GM12878 (cell line): Measurements from ENCODE around the gene PHGDH. TPM values are rescaled to one million over a fixed set of nuclear protein-coding genes. Genes with fewer than 3 reads are reported as not detected.

Source experiments
- ATAC-seq: fragments of 200-7000 bp; cut with Tn5 transposase; 3 replicates; pipeline ENCODE4 v1.9.1; 2020; ENCODE audit warnings: mild to moderate bottlenecking, moderate library complexity
- BruUV-seq: library from RNA; stranded (reverse); fragments of 400-500 nt; replicated peaks from 2 replicates; lab custom pipeline; 2021; lab: Mats Ljungman, UMichigan
- CTCF ChIA-PET: fragments of 300-600 bp; sonication (Branson Sonifier 250); formaldehyde crosslinking; extraction: SDS; loops from one replicate; lab custom pipeline; 2021; ENCODE audit warnings: inconsistent platforms; lab: Yijun Ruan, JAX
- POLR2A ChIA-PET: fragments of 350-600 bp; formaldehyde crosslinking; extraction: SDS; loops from one replicate; lab custom pipeline; 2021; ENCODE audit warnings: inconsistent platforms; lab: Charles Lee
- RAD21 ChIA-PET: fragments of 300-600 bp; sonication (Branson Sonifier 250); formaldehyde crosslinking; loops from one replicate; lab custom pipeline; 2023; ENCODE audit warnings: antibody characterized with exemption; ENCODE audit not compliant: unreplicated experiment; lab: Charles Lee
- SMC1A ChIA-PET: fragments of 300-600 bp; sonication (Branson Sonifier 250); formaldehyde crosslinking; loops from one replicate; lab custom pipeline; 2023; ENCODE audit not compliant: unreplicated experiment, uncharacterized antibody; lab: Charles Lee
- DNase-seq: peaks from one replicate; pipeline ENCODE4 v3.0.0-alpha.2; 2011; ENCODE audit warnings: low read depth, low spot score
- FAIRE-seq: peaks from 3 replicates; lab custom pipeline; 2011; peaks lifted over from hg19 to GRCh38; lab: Jason Lieb, UNC
- H2AFZ ChIP-seq: 2 replicates; pipeline ENCODE4 v1.6.0; 2011; ENCODE audit warnings: low read depth, low read length, control low read depth; ENCODE audit not compliant: control insufficient read depth
- H3K27ac ChIP-seq: 2 replicates; pipeline ENCODE4 v1.5.1; 2011; ENCODE audit warnings: control low read depth; ENCODE audit not compliant: control insufficient read depth, insufficient read depth
- H3K27me3 ChIP-seq, 2 experiments: replicated peaks in 1 of 2; 2 replicates each; pipeline versions ENCODE4 v1.6.0 to v1.6.1; 2011; ENCODE audit warnings: low read length in 1 of 2; ENCODE audit not compliant: control insufficient read depth in 2 of 2, insufficient read depth in 2 of 2
- H3K36me3 ChIP-seq, 2 experiments: 2 replicates each; pipeline ENCODE4 v1.5.1; 2011; ENCODE audit warnings: low read length in 1 of 2; ENCODE audit not compliant: control insufficient read depth in 2 of 2, insufficient read depth in 2 of 2
- H3K4me1 ChIP-seq: 2 replicates; pipeline ENCODE4 v1.6.1; 2011; ENCODE audit warnings: mild to moderate bottlenecking, low read length, moderate library complexity, mixed read lengths; ENCODE audit not compliant: control insufficient read depth, insufficient read depth
- H3K4me2 ChIP-seq: 2 replicates; pipeline ENCODE4 v1.6.0; 2011; ENCODE audit warnings: control low read depth; ENCODE audit not compliant: control insufficient read depth, insufficient read depth
- H3K4me3 ChIP-seq: fragments of 200-600 bp; sonication (generic); 2 replicates; pipeline ENCODE4 v1.5.1; 2016
- H3K79me2 ChIP-seq: 2 replicates; pipeline ENCODE4 v1.6.0; 2011; ENCODE audit warnings: low read length; ENCODE audit not compliant: control insufficient read depth, insufficient read depth
- H3K9ac ChIP-seq: 2 replicates; pipeline ENCODE4 v1.8.0; 2011; ENCODE audit warnings: low read length, control low read depth, mixed read lengths; ENCODE audit not compliant: control insufficient read depth, insufficient read depth
- H3K9me3 ChIP-seq: replicated peaks from 3 replicates; pipeline ENCODE4 v1.5.1; 2011; ENCODE audit warnings: mild to moderate bottlenecking, low read length; ENCODE audit not compliant: control insufficient read depth, insufficient read depth
- H4K20me1 ChIP-seq: 2 replicates; pipeline ENCODE4 v1.6.0; 2011; ENCODE audit not compliant: control insufficient read depth, insufficient read depth
- JUND ChIP-seq: IDR thresholded peaks from 2 replicates; pipeline ENCODE4 v1.6.1; 2012; ENCODE audit warnings: low read depth, mild to moderate bottlenecking, low read length, improper control_type of control experiment, moderate library complexity
- NR2C2 ChIP-seq: IDR thresholded peaks from 2 replicates; pipeline ENCODE4 v1.6.1; 2011; ENCODE audit warnings: borderline replicate concordance, low read depth; ENCODE audit not compliant: control insufficient read depth, insufficient read length
- RBBP5 ChIP-seq: fragments of 200-600 bp; sonication (generic); conservative IDR thresholded peaks from 2 replicates; pipeline ENCODE4 v1.6.1; 2016
- SMAD5 ChIP-seq: IDR thresholded peaks from 2 replicates; pipeline ENCODE4 v1.6.1; 2016; ENCODE audit warnings: antibody characterized with exemption, low read depth
- WGBS: methylation state at CpG from one replicate; pipeline ENCODE4 v1.1.6; 2016; ENCODE audit warnings: low lambda C conversion rate; ENCODE audit not compliant: insufficient replicate concordance, insufficient coverage; ENCODE audit errors: missing lambda C conversion rate; 5-methylcytosine and 5-hydroxymethylcytosine counted together
- in situ Hi-C: fragments of 300-500 bp; cut with MboI; formaldehyde crosslinking; loops from 9 replicates; pipeline ENCODE4 v1.14.3; 2018; ENCODE audit warnings: mixed read lengths
- intact Hi-C: fragments of 100-400 bp; cut with micrococcal nuclease; formaldehyde crosslinking; loops from one replicate; pipeline ENCODE4 v1.14.2; 2022; ENCODE audit not compliant: unreplicated experiment
- polyA plus RNA-seq, 11 experiments: library from polyadenylated mRNA; depleted of rRNA in 4 of 11; unstranded in 6 of 11; stranded (reverse) in 5 of 11; fragments of >200 nt; fragmentation: Nextera tagmentation in 4 of 11; fragmentation: Illumina TruSeq in 1 of 11; extraction: Ambion mirVana in 4 of 11; extraction: Trizol in 1 of 11; gene quantifications; 1 replicate in 1 of 11; 2 replicates in 10 of 11; pipeline versions ENCODE4 v1.2.1 to v1.2.3, GENCODE V29; 2011 to 2016; ENCODE audit warnings: inconsistent platforms in 2 of 11, missing spikeins in 2 of 11, low read depth in 1 of 11
- total RNA-seq, 4 experiments: library from RNA; depleted of rRNA in 3 of 4; stranded (reverse); fragments of >200 nt in 3 of 4; fragmentation: Illumina TruSeq in 1 of 4; extraction: Trizol in 1 of 4; gene quantifications; 2 replicates each; pipeline versions ENCODE4 v1.2.1 to v1.2.3, GENCODE V29; 2013 to 2021
- TF ChIP-seq, protein P1 (sequence below): fragments of 150-350 bp; IDR thresholded peaks from 2 replicates; pipeline ENCODE4 v1.6.1; 2016; ENCODE audit warnings: low read depth, low read length
- TF ChIP-seq, protein P2 (sequence below): IDR thresholded peaks from 2 replicates; pipeline ENCODE4 v1.6.1; 2012; ENCODE audit warnings: low read depth, low read length, improper control_type of control experiment

Gene PHGDH
- total and polyA plus RNA-seq, 10 of the 15 experiments (the other 5 are each of a cell fraction or from before 2014, with no cell fraction given): 3.9 to 47.8 (median 25.9) TPM

- H3K27me3 ChIP-seq: no peaks in the 10 kb centered on the region
- H3K9me3 ChIP-seq: no peaks in the 10 kb centered on the region
- TF ChIP-seq SMAD5 (no peak), RBBP5 (no peak), JUND (no peak), NR2C2 (no peak)
- TF ChIP-seq, protein P1, sequence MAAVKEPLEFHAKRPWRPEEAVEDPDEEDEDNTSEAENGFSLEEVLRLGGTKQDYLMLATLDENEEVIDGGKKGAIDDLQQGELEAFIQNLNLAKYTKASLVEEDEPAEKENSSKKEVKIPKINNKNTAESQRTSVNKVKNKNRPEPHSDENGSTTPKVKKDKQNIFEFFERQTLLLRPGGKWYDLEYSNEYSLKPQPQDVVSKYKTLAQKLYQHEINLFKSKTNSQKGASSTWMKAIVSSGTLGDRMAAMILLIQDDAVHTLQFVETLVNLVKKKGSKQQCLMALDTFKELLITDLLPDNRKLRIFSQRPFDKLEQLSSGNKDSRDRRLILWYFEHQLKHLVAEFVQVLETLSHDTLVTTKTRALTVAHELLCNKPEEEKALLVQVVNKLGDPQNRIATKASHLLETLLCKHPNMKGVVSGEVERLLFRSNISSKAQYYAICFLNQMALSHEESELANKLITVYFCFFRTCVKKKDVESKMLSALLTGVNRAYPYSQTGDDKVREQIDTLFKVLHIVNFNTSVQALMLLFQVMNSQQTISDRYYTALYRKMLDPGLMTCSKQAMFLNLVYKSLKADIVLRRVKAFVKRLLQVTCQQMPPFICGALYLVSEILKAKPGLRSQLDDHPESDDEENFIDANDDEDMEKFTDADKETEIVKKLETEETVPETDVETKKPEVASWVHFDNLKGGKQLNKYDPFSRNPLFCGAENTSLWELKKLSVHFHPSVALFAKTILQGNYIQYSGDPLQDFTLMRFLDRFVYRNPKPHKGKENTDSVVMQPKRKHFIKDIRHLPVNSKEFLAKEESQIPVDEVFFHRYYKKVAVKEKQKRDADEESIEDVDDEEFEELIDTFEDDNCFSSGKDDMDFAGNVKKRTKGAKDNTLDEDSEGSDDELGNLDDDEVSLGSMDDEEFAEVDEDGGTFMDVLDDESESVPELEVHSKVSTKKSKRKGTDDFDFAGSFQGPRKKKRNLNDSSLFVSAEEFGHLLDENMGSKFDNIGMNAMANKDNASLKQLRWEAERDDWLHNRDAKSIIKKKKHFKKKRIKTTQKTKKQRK: no peak
- TF ChIP-seq, protein P2, sequence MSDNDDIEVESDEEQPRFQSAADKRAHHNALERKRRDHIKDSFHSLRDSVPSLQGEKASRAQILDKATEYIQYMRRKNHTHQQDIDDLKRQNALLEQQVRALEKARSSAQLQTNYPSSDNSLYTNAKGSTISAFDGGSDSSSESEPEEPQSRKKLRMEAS: no peak
- no peak overlapping the region for H3K27ac ChIP-seq
- RAD21 ChIA-PET: no interaction called here
- ATAC-seq: no peak
- no peak overlapping the region for H2AFZ ChIP-seq
- BruUV-seq: no TSS peak
- 21% methylated on average over 2 of the region's 2 CpGs for WGBS
- in situ Hi-C loops (no loop called here), intact Hi-C loops (no loop called here)
- POLR2A ChIA-PET: no interaction called here
- no peak for FAIRE-seq
- H3K4me1 ChIP-seq: no peaks in the 10 kb centered on the region
- H3K4me2 ChIP-seq: no peak overlapping the region
- no peak overlapping the region for H3K9ac ChIP-seq
- SMC1A ChIA-PET: no interaction called here
- H4K20me1 ChIP-seq: no peaks in the 10 kb centered on the region
- DNase-seq: no peak
- no peaks in the 10 kb centered on the region for H3K79me2 ChIP-seq
- CTCF ChIA-PET: no interaction called here
- no peak overlapping the region for H3K4me3 ChIP-seq
- no peaks in the 10 kb centered on the region for H3K36me3 ChIP-seq
Measured at GRCh38 chr1:119767486-119767885, 55.8 kb downstream of the PHGDH start.
